Activated CD4-positive, alpha-beta T cell treated with anti-CD3 and anti-CD28 coated beads for 4 hours (primary cell): Measurements from ENCODE around the gene RPUSD3.
"Not testable (repeated sequence)": the region's sequence is repeated elsewhere in the genome, so short reads cannot be mapped to it uniquely, and the experiment has no call there.

ENCODE experiments used
- DNase-seq, 2 donors: peaks; one replicate each; pipeline ENCODE4 v3.0.0-alpha.2; 2020

RPUSD3 gene

GRCh38 chr3:9843715-9844438 is at the start of gene RPUSD3:
TSS of gene RPUSD3 (minus strand) at chr3:9844008. CDS start at chr3:9843990, 18 bp downstream.
- peak; percentile 93 to 98 for DNase-seq

- no peak for DNase-seq
These were observed 47.3 kb upstream of the RPUSD3 start for GRCh38 chr3:9891072-9891622.

GRCh38 chr3:9890249-9891071 is 46.7 kb upstream of the RPUSD3 start, which contains the start of gene JAGN1:
TSS of gene JAGN1 (plus strand) at chr3:9890610. CDS start at chr3:9890723, 113 bp downstream.
- DNase-seq, result peak; percentile 91 to 95

- DNase-seq, result no peak
These were observed 45.6 kb upstream of the RPUSD3 start for GRCh38 chr3:9889405-9889804.

GRCh38 chr3:9888540-9888939 is 44.7 kb upstream of the RPUSD3 start:
- DNase-seq, result no peak

GRCh38 chr3:9887480-9887879 is 43.7 kb upstream of the RPUSD3 start:
- DNase-seq, result no peak

GRCh38 chr3:9886328-9886727 is 42.5 kb upstream of the RPUSD3 start:
- DNase-seq, result no peak

- no peak for DNase-seq
These were observed 40.9 kb upstream of the RPUSD3 start for GRCh38 chr3:9884555-9885165.

- no peak for DNase-seq
These were observed 40.1 kb upstream of the RPUSD3 start for GRCh38 chr3:9883706-9884554.

GRCh38 chr3:9881441-9881840 is 37.6 kb upstream of the RPUSD3 start:
- no peak for DNase-seq

GRCh38 chr3:9879830-9880549 is 36.2 kb upstream of the RPUSD3 start, which contains the start of gene CIDEC:
TSS of gene CIDEC (minus strand) at chr3:9880253. CDS start at chr3:9878486, 1,767 bp downstream.
- DNase-seq, result no peak

GRCh38 chr3:9878700-9879099 is 34.9 kb upstream of the RPUSD3 start:
- DNase-seq, result no peak

- DNase-seq, result peak in 1 of 2 donors; percentile 20
These were observed 33.2 kb upstream of the RPUSD3 start for GRCh38 chr3:9876991-9877390.

GRCh38 chr3:9876255-9876654 is 32.4 kb upstream of the RPUSD3 start:
- not testable (repeated sequence) for DNase-seq

- DNase-seq, result no peak
These were observed 31.6 kb upstream of the RPUSD3 start for GRCh38 chr3:9875448-9875847.

GRCh38 chr3:9872067-9872466 is 28.3 kb upstream of the RPUSD3 start:
- DNase-seq, result not testable (repeated sequence)

- DNase-seq, result no peak
These were observed 27.2 kb upstream of the RPUSD3 start for GRCh38 chr3:9870978-9871377.

- DNase-seq, result no peak
These were observed 26.1 kb upstream of the RPUSD3 start for GRCh38 chr3:9869955-9870354.

- no peak for DNase-seq
These were observed 23.3 kb upstream of the RPUSD3 start for GRCh38 chr3:9867106-9867505.

- no peak for DNase-seq
These were observed 22.8 kb upstream of the RPUSD3 start for GRCh38 chr3:9866639-9867038.

GRCh38 chr3:9865125-9865637 is 21.4 kb upstream of the RPUSD3 start:
- DNase-seq, result not testable (repeated sequence)
